Measurements from ENCODE around the gene SUPT20HL2. TPM values are rescaled to one million over a fixed set of nuclear protein-coding genes. Genes with fewer than 3 reads are reported as not detected.

The SUPT20HL2 gene
- total and polyA plus RNA-seq, 2 of the 8 experiments (the other 6 are each of a cell fraction or from before 2014, with no cell fraction given) = not detected

DNA sequence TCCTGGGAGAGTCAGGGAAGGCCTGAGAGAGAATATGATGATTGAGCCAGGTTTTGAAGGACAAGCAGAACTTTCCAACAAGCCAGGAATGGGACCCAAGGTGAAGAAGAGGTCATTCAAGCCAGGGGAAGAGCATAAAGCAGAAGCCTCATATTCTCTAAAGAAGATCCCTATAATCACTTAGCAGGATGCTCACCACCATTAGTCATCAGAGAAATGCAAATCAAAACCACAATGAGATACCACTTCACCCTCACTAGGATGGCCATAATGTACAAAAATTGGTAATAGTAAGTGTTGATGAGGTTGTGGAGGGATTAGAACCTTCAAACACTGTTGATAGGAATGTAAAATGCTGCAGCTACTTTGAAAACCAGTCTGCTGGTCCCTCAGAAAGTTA, 26.0 kb upstream of the SUPT20HL2 start:
- FAIRE-seq = no peak
- Histone ChIP-seq H2BK5ac (ENCODE audit: low read depth, low read length) (no peak overlapping the region), H3K56ac (replicated peaks; ENCODE audit: insufficient read length, low read depth, low read length) (no peak overlapping the region), H3K79me2 (ENCODE audit: control insufficient read depth in 1 of 2, insufficient read depth in 2 of 2, low read length in 2 of 2) (no peaks in the 10 kb centered on the region), H4K91ac (replicated peaks; ENCODE audit: insufficient read length, low read length) (no peak overlapping the region), H2AFZ (ENCODE audit: low read length) (no peak overlapping the region), H2BK120ac (replicated peaks; ENCODE audit: low read depth, low read length) (no peak overlapping the region), H3K4me2 (ENCODE audit: insufficient read depth in 1 of 2, low read depth in 2 of 2, low read length in 2 of 2) (no peak overlapping the region), H3K9me3 (ENCODE audit: insufficient read depth in 2 of 2, low read depth in 1 of 2, low read length in 1 of 2) (no peaks in the 10 kb centered on the region), H3K36me3 (ENCODE audit: control insufficient read depth in 2 of 4, insufficient read depth in 4 of 4, low read length in 3 of 4) (no peaks in the 10 kb centered on the region), H2AK5ac (ENCODE audit: low read depth, low read length) (no peak overlapping the region), H3K14ac (ENCODE audit: insufficient read length) (no peak overlapping the region), H4K20me1 (replicated peaks in 1 of 2; ENCODE audit: control insufficient read depth in 1 of 2, insufficient read depth in 2 of 2, low read length in 2 of 2) (no peaks in the 10 kb centered on the region), H4K5ac (ENCODE audit: insufficient read length, low read depth, low read length) (no peak overlapping the region), H2BK20ac (ENCODE audit: low read length) (no peak overlapping the region), H2BK15ac (ENCODE audit: low read length) (no peak overlapping the region), H3K4me3 (ENCODE audit: extremely low read depth in 1 of 4, insufficient read depth in 2 of 4, low read depth in 3 of 4, low read length in 4 of 4) (no peak overlapping the region), H3K9ac (replicated peaks in 1 of 4; ENCODE audit: extremely low read depth in 1 of 4, low read depth in 3 of 4, low read length in 3 of 4) (no peak overlapping the region), H2BK12ac (ENCODE audit: low read depth, low read length) (no peak overlapping the region), H3K4ac (replicated peaks; ENCODE audit: insufficient read length, low read depth, low read length) (no peak overlapping the region), H3K27ac (ENCODE audit: low read depth, low read length) (no peak overlapping the region), H3K18ac (ENCODE audit: extremely low read depth, low read length) (no peak overlapping the region), H3K4me1 (replicated peaks in 1 of 4; ENCODE audit: control insufficient read depth in 3 of 4, insufficient read depth in 4 of 4, low read length in 3 of 4) (no peaks in the 10 kb centered on the region), H3K23me2 (ENCODE audit: low read depth, low read length) (no peaks in the 10 kb centered on the region), H4K8ac (ENCODE audit: extremely low read depth, insufficient read depth, low read length) (no peak overlapping the region), H3K79me1 (ENCODE audit: low read depth, low read length) (no peaks in the 10 kb centered on the region), H3K27me3 (replicated peaks in 1 of 4; ENCODE audit: control insufficient read depth in 3 of 4, extremely low read depth in 1 of 4, insufficient read depth in 3 of 4, low read length in 3 of 4) (no peaks in the 10 kb centered on the region), H3K23ac (ENCODE audit: insufficient read length) (no peak overlapping the region)
- no peak for DNase-seq (ENCODE audit: low read depth in 1 of 2, low spot score in 2 of 2)
- CTCF ChIA-PET (ENCODE audit: partially characterized antibody) = no interaction called here
- TF ChIP-seq TCF12 (IDR thresholded peaks at IDR 0.05; ENCODE audit: low read depth, low read length) (no peak), SP2 (IDR thresholded peaks at IDR 0.05; ENCODE audit: low read length) (no peak), CTBP2 (IDR thresholded peaks at IDR 0.05; ENCODE audit: borderline replicate concordance, insufficient read depth, insufficient read length, low read length) (no peak), CBX5 (IDR thresholded peaks at IDR 0.05; ENCODE audit: low read depth, low read length) (no peak)
- TF ChIP-seq, protein P1, sequence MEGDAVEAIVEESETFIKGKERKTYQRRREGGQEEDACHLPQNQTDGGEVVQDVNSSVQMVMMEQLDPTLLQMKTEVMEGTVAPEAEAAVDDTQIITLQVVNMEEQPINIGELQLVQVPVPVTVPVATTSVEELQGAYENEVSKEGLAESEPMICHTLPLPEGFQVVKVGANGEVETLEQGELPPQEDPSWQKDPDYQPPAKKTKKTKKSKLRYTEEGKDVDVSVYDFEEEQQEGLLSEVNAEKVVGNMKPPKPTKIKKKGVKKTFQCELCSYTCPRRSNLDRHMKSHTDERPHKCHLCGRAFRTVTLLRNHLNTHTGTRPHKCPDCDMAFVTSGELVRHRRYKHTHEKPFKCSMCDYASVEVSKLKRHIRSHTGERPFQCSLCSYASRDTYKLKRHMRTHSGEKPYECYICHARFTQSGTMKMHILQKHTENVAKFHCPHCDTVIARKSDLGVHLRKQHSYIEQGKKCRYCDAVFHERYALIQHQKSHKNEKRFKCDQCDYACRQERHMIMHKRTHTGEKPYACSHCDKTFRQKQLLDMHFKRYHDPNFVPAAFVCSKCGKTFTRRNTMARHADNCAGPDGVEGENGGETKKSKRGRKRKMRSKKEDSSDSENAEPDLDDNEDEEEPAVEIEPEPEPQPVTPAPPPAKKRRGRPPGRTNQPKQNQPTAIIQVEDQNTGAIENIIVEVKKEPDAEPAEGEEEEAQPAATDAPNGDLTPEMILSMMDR (IDR thresholded peaks at IDR 0.05; ENCODE audit: control extremely low read depth in 1 of 3, insufficient read depth in 1 of 3, low read depth in 1 of 3, low read length in 3 of 3) = no peak
- POLR2A ChIA-PET (ENCODE audit: partially characterized antibody) = no interaction called here
